ENCODE results near the gene MAPK7.

Gene MAPK7

DNA sequence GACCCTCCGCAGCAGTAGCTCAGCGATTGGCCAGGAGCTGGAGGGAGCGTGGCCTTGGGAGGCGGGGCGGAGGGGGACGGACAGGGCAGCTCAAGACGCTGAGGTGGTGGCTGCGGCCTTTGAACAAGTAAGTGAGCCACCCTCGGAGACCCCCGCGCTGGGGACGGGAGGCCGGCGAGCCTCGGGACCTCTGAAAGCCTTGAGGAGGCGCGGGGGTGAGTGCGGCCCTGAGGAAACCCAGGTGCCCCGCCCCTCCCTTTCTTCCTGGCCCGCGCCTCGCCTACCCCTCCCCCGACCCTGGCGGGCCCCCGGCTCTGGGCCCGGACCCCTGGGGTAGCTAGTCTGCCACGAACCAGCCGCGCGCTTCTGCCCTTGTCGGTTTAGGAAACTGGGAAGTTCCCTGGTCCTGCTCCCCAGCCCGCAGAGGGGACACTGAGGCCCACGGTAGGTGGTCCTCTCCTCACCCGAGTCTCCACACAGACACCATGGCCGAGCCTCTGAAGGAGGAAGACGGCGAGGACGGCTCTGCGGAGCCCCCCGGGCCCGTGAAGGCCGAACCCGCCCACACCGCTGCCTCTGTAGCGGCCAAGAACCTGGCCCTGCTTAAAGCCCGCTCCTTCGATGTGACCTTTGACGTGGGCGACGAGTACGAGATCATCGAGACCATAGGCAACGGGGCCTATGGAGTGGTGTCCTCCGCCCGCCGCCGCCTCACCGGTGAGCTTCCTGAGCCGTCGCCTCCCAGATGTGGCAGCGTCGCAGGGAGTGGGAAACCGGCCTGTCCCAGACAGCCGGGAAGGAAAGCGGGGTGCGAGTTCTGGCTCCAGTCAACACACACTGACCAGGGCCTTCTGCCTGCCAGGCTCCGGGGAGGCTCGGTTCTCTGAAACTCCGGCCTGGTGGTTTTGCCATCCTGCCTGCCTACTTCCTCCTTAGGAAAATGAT lies at the start of gene MAPK7:
MAPK7 (plus strand) TSS at position 83 of the 945 bp plus-strand sequence; CDS start at position 486, 403 bp downstream.
- Histone ChIP-seq H3K9ac (ENCODE audit: low read length) (peak within 1 kb of the TSS; percentile 92), H3K9me3 (ENCODE audit: control insufficient read depth, insufficient read depth, low read depth, low read length) (no peaks in the 10 kb centered on the region), H3K27me3 (ENCODE audit: control insufficient read depth, insufficient read depth, low read length) (no peaks in the 10 kb centered on the region), H3K4me1 (ENCODE audit: control insufficient read depth, insufficient read depth, low read length) (peaks cover 10% of the 10 kb centered on the region; the same call in 1 of the 2 replicates), H3K4me3 (ENCODE audit: low read depth, low read length) (peak within 1 kb of the TSS; percentile 70), H3K36me3 (ENCODE audit: control insufficient read depth, insufficient read depth, low read length) (peaks cover 41% of the 10 kb centered on the region), H3K27ac (ENCODE audit: low read depth, low read length) (peak within 1 kb of the TSS; percentile 85)

DNA sequence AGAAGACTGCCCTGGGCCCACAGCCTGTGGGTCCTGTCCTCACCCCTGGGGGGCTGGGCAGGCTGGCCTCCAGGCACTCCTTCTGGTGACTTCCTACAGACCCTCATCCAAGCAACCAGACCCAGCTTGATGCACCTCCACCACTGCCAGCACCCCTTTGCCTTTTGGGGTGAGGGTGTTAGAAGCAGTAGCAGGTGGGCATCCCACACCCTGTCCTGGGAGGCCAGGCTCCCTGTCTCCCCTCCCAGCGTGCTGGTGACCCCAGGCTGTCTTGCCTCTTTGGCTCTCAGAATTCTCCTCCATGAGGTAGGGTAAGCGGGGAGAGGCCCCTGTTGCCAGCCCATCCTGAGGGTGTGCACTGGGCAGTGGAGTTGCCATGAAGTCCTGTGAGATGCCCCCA lies 49.2 kb upstream of the MAPK7 start:
- Histone ChIP-seq H3K27ac (ENCODE audit: low read depth, low read length) (no peak overlapping the region), H3K9ac (ENCODE audit: low read length) (no peak overlapping the region), H3K4me1 (ENCODE audit: control insufficient read depth, insufficient read depth, low read length) (peaks cover 7% of the 10 kb centered on the region; the same call in 1 of the 2 replicates)

GRCh38 chr17:19329839-19330238 lies 48.5 kb upstream of the MAPK7 start:
- H3K4me1 ChIP-seq (ENCODE audit: control insufficient read depth, insufficient read depth, low read length): peaks cover 7% of the 10 kb centered on the region; the same call in 1 of the 2 replicates
- H3K27me3 ChIP-seq (ENCODE audit: control insufficient read depth, insufficient read depth, low read length): no peaks in the 10 kb centered on the region

More for the DNA sequence above, 49.2 kb upstream of the MAPK7 start:
- H3K9me3 ChIP-seq (ENCODE audit: control insufficient read depth, insufficient read depth, low read depth, low read length): peaks cover 5% of the 10 kb centered on the region; the same call in 1 of the 2 replicates
- no peaks in the 10 kb centered on the region for H3K27me3 ChIP-seq (ENCODE audit: control insufficient read depth, insufficient read depth, low read length)
- H3K4me3 ChIP-seq (ENCODE audit: low read depth, low read length): no peak overlapping the region
- peaks cover 58% of the 10 kb centered on the region for H3K36me3 ChIP-seq (ENCODE audit: control insufficient read depth, insufficient read depth, low read length)

GRCh38 chr17:19330271-19330670 lies 48.0 kb upstream of the MAPK7 start:
- Histone ChIP-seq H3K36me3 (ENCODE audit: control insufficient read depth, insufficient read depth, low read length) (peaks cover 58% of the 10 kb centered on the region), H3K4me3 (ENCODE audit: low read depth, low read length) (no peak overlapping the region), H3K9me3 (ENCODE audit: control insufficient read depth, insufficient read depth, low read depth, low read length) (peaks cover 3% of the 10 kb centered on the region; the same call in 1 of the 2 replicates), H3K4me1 (ENCODE audit: control insufficient read depth, insufficient read depth, low read length) (peaks cover 7% of the 10 kb centered on the region; the same call in 1 of the 2 replicates), H3K27ac (ENCODE audit: low read depth, low read length) (no peak overlapping the region), H3K27me3 (ENCODE audit: control insufficient read depth, insufficient read depth, low read length) (no peaks in the 10 kb centered on the region), H3K9ac (ENCODE audit: low read length) (no peak overlapping the region)

More at GRCh38 chr17:19329839-19330238, 48.5 kb upstream of the MAPK7 start:
- Histone ChIP-seq H3K9ac (ENCODE audit: low read length) (no peak overlapping the region), H3K27ac (ENCODE audit: low read depth, low read length) (no peak overlapping the region), H3K4me3 (ENCODE audit: low read depth, low read length) (no peak overlapping the region), H3K9me3 (ENCODE audit: control insufficient read depth, insufficient read depth, low read depth, low read length) (peaks cover 5% of the 10 kb centered on the region; the same call in 1 of the 2 replicates), H3K36me3 (ENCODE audit: control insufficient read depth, insufficient read depth, low read length) (peaks cover 61% of the 10 kb centered on the region)

DNA sequence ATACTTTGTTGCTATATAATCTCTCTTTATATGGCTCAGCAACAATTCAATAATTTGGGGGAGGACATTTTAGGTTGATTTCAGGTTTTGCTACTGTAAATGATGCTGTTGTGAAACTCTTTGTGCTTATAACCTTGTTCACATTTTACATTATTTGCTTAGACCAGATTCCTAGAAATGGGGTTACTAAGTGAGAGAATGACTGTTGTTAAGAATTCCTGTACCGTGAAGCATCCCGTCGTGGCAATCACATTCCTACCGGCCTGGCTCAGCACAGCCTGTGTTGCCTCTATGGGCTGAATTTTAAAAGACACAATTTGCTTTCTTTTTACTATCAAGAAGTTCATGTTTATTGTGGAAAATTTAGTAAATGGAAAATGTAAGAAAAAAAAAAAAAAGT lies 47.2 kb upstream of the MAPK7 start:
- Histone ChIP-seq H3K27me3 (ENCODE audit: control insufficient read depth, insufficient read depth, low read length) (no peaks in the 10 kb centered on the region), H3K4me3 (ENCODE audit: low read depth, low read length) (no peak overlapping the region), H3K36me3 (ENCODE audit: control insufficient read depth, insufficient read depth, low read length) (peaks cover 58% of the 10 kb centered on the region), H3K9me3 (ENCODE audit: control insufficient read depth, insufficient read depth, low read depth, low read length) (no peaks in the 10 kb centered on the region), H3K27ac (ENCODE audit: low read depth, low read length) (no peak overlapping the region), H3K4me1 (ENCODE audit: control insufficient read depth, insufficient read depth, low read length) (peaks cover 7% of the 10 kb centered on the region; the same call in 1 of the 2 replicates), H3K9ac (ENCODE audit: low read length) (no peak overlapping the region)

DNA sequence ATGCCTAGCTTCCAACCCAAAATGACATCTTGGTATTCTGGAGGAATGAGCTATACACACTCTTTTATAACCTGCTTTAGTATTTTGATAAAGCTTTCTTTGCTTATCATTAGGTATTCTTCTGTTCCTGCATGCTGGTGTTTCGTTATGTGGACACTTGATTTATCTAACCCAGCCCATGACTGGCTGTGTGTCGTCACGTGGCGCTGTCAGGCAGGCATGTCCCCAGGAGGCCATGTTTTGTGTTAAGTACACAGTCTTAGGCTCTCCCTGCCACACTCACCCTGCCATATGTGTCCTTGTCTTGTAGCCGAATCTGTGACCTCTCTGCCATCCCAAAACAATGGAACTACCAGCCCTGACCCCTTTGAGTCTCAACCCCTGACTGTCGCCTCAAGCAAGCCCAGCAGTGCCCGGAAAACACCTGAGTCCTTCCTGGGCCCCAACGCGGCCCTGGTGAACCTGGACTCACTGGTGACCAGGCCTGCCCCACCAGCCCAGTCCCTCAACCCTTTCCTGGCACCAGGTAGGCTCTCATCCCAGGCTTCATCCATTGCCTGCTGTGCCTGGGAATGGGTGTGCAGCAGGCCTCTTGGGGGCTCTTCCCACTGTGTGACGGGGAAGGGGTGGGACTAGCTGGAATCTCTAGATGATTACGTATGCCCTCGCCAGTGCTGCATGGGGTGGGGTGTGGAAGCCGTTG lies 46.6 kb upstream of the MAPK7 start:
- Histone ChIP-seq H3K27me3 (ENCODE audit: control insufficient read depth, insufficient read depth, low read length) (no peaks in the 10 kb centered on the region), H3K9me3 (ENCODE audit: control insufficient read depth, insufficient read depth, low read depth, low read length) (no peaks in the 10 kb centered on the region), H3K4me3 (ENCODE audit: low read depth, low read length) (no peak overlapping the region), H3K9ac (ENCODE audit: low read length) (no peak overlapping the region), H3K27ac (ENCODE audit: low read depth, low read length) (no peak overlapping the region), H3K4me1 (ENCODE audit: control insufficient read depth, insufficient read depth, low read length) (peaks cover 8% of the 10 kb centered on the region; the same call in 1 of the 2 replicates), H3K36me3 (ENCODE audit: control insufficient read depth, insufficient read depth, low read length) (peaks cover 56% of the 10 kb centered on the region)

GRCh38 chr17:19332371-19333131 lies 45.7 kb upstream of the MAPK7 start:
- Histone ChIP-seq H3K36me3 (ENCODE audit: control insufficient read depth, insufficient read depth, low read length) (peaks cover 53% of the 10 kb centered on the region), H3K4me3 (ENCODE audit: low read depth, low read length) (no peak overlapping the region), H3K9me3 (ENCODE audit: control insufficient read depth, insufficient read depth, low read depth, low read length) (no peaks in the 10 kb centered on the region), H3K4me1 (ENCODE audit: control insufficient read depth, insufficient read depth, low read length) (peaks cover 15% of the 10 kb centered on the region; the same call in 1 of the 2 replicates), H3K9ac (ENCODE audit: low read length) (no peak overlapping the region), H3K27me3 (ENCODE audit: control insufficient read depth, insufficient read depth, low read length) (no peaks in the 10 kb centered on the region), H3K27ac (ENCODE audit: low read depth, low read length) (no peak overlapping the region)

- Histone ChIP-seq H3K4me1 (ENCODE audit: control insufficient read depth, insufficient read depth, low read length) (peaks cover 18% of the 10 kb centered on the region; the same call in 1 of the 2 replicates), H3K9me3 (ENCODE audit: control insufficient read depth, insufficient read depth, low read depth, low read length) (no peaks in the 10 kb centered on the region), H3K27ac (ENCODE audit: low read depth, low read length) (no peak overlapping the region), H3K36me3 (ENCODE audit: control insufficient read depth, insufficient read depth, low read length) (peaks cover 53% of the 10 kb centered on the region), H3K4me3 (ENCODE audit: low read depth, low read length) (no peak overlapping the region), H3K27me3 (ENCODE audit: control insufficient read depth, insufficient read depth, low read length) (no peaks in the 10 kb centered on the region), H3K9ac (ENCODE audit: low read length) (no peak overlapping the region)
Observed at GRCh38 chr17:19333132-19333440, 45.2 kb upstream of the MAPK7 start.

GRCh38 chr17:19333736-19334290 lies 44.5 kb upstream of the MAPK7 start:
- peaks cover 49% of the 10 kb centered on the region for H3K36me3 ChIP-seq (ENCODE audit: control insufficient read depth, insufficient read depth, low read length)
- H3K9me3 ChIP-seq (ENCODE audit: control insufficient read depth, insufficient read depth, low read depth, low read length): no peaks in the 10 kb centered on the region
- H3K9ac ChIP-seq (ENCODE audit: low read length): no peak overlapping the region
- no peak overlapping the region for H3K27ac ChIP-seq (ENCODE audit: low read depth, low read length)
- peaks cover 25% of the 10 kb centered on the region for H3K4me1 ChIP-seq (ENCODE audit: control insufficient read depth, insufficient read depth, low read length)
- no peaks in the 10 kb centered on the region for H3K27me3 ChIP-seq (ENCODE audit: control insufficient read depth, insufficient read depth, low read length)
- H3K4me3 ChIP-seq (ENCODE audit: low read depth, low read length): no peak overlapping the region

DNA sequence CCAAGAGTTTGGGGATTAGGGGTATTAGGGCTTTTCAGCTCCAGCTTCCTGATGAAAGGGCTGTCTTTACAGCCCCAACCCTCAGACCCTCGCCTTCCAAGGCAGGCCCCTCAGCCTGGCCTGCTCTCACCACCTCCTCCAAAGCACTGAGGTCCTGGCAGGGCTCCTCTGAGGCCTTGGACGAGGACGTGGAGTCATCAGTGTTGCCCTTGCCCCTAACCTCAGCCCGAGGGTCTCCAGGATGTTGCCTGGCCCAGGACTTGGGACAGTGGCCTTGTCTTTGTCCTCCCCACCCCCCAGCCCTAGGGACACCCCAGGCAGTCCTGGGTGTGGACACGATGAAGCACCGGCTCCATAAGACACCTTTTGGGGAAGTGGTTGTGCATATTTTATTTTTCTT lies 44.0 kb upstream of the MAPK7 start:
- no peak overlapping the region for H3K4me3 ChIP-seq (ENCODE audit: low read depth, low read length)
- peaks cover 44% of the 10 kb centered on the region for H3K36me3 ChIP-seq (ENCODE audit: control insufficient read depth, insufficient read depth, low read length)
- no peaks in the 10 kb centered on the region for H3K9me3 ChIP-seq (ENCODE audit: control insufficient read depth, insufficient read depth, low read depth, low read length)
- H3K27ac ChIP-seq (ENCODE audit: low read depth, low read length): no peak overlapping the region
- H3K27me3 ChIP-seq (ENCODE audit: control insufficient read depth, insufficient read depth, low read length): no peaks in the 10 kb centered on the region
- peaks cover 30% of the 10 kb centered on the region for H3K4me1 ChIP-seq (ENCODE audit: control insufficient read depth, insufficient read depth, low read length)
- H3K9ac ChIP-seq (ENCODE audit: low read length): no peak overlapping the region
